H1 (cell line): Measurements from ENCODE around the gene ELAVL2. TPM values are rescaled to one million over a fixed set of nuclear protein-coding genes. Genes with fewer than 3 reads are reported as not detected.

Experiments used
- BACH1 ChIP-seq: IDR thresholded peaks from 2 replicates; pipeline ENCODE4 v1.6.1; 2012; ENCODE audit warnings: low read length, improper control_type of control experiment
- CEBPB ChIP-seq: IDR thresholded peaks from 2 replicates; pipeline ENCODE4 v1.6.1; 2012; ENCODE audit warnings: low read depth, low read length
- CTBP2 ChIP-seq: IDR thresholded peaks from 2 replicates; pipeline ENCODE4 v1.7.0; 2011; ENCODE audit warnings: borderline replicate concordance, mild to moderate bottlenecking, moderate library complexity, mixed read lengths, low read length; ENCODE audit not compliant: insufficient read depth, insufficient read length
- EP300 ChIP-seq, 2 experiments: IDR thresholded peaks; 1 replicate in 1 of 2; 2 replicates in 1 of 2; pipeline ENCODE4 v1.6.1; 2011 to 2012; ENCODE audit warnings: low read depth in 2 of 2, low read length in 2 of 2, mild to moderate bottlenecking in 2 of 2, borderline replicate concordance in 1 of 2, inconsistent platforms in 1 of 2, moderate library complexity in 1 of 2
- FOSL1 ChIP-seq: IDR thresholded peaks from 2 replicates; pipeline ENCODE4 v1.6.1; 2011; ENCODE audit warnings: mild to moderate bottlenecking, low read depth, low read length, moderate library complexity; ENCODE audit not compliant: insufficient read depth
- HDAC6 ChIP-seq: IDR thresholded peaks from one replicate; pipeline ENCODE4 v1.7.1; 2012; ENCODE audit warnings: low read depth, mild to moderate bottlenecking, inconsistent platforms, low read length, moderate library complexity
- KDM1A ChIP-seq: fragments of 200-600, 300-600 bp; sonication (generic); IDR thresholded peaks from 2 replicates; pipeline ENCODE4 v1.7.1; 2016; ENCODE audit warnings: mild to moderate bottlenecking, low read length, borderline replicate concordance
- YY1 ChIP-seq: IDR thresholded peaks from 2 replicates; pipeline ENCODE4 v1.6.1; 2011; ENCODE audit warnings: low read depth, mild to moderate bottlenecking, low read length
- polyA plus RNA-seq, 7 experiments: library from polyadenylated mRNA; depleted of rRNA in 3 of 7; stranded (reverse) in 5 of 7; unstranded in 2 of 7; fragments of >200 nt in 5 of 7; fragments of 200-250 nt in 2 of 7; gene quantifications; 1 replicate in 5 of 7; 2 replicates in 1 of 7; 4 replicates in 1 of 7; pipeline versions ENCODE4 v1.2.1 to v1.2.3, GENCODE V29; 2011 to 2013; ENCODE audit warnings: missing spikeins in 2 of 7, mixed read lengths in 2 of 7
- total RNA-seq: library from RNA; stranded (reverse); fragmentation: NEBNext Ultra II Directional; extraction: Animal tissue kit (Norgen Biotek cat#: 25700); gene quantifications from 2 replicates; pipeline ENCODE4 v1.2.1, GENCODE V29; 2021

ELAVL2 gene
- total and polyA plus RNA-seq, 2 of the 8 experiments (the other 6 are each of a cell fraction or from before 2014, with no cell fraction given): 4.9 to 21.9 TPM

- TF ChIP-seq FOSL1 (no peak), CTBP2 (no peak), CEBPB (no peak), KDM1A (no peak), YY1 (no peak), EP300 (IDR thresholded peaks at IDR 0.05; ENCODE audit: borderline replicate concordance in 1 of 2, low read depth in 2 of 2, low read length in 2 of 2) (no peak), BACH1 (no peak), HDAC6 (no peak)
Measured at GRCh38 chr9:23740531-23740930, 85.5 kb downstream of the ELAVL2 start (continued).
